ENCODE measurements around the gene HS3ST1.

DNA sequence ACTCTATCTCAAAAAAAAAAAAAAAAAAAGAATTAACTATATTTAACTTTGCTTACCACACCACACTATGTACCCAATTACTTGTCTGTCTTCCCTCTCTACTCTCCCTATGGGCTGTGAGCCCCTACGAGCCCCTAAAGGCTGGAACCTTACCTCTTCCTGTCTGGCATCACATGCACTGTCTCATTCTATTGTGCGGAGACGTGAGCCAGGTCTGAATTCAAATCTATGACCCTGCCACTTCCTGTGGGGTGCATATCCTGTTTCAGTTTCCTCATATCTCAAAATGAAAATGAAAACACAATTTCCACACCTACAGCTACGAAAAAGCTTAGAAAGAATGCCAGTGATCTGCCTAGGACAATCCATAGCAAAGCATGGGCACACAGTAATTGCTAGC, 42.9 kb upstream of the HS3ST1 start:
- TF ChIP-seq GATA2 (IDR thresholded peaks at IDR 0.05; ENCODE audit: low read depth, low read length) (no peak), GATA3 (IDR thresholded peaks at IDR 0.05; ENCODE audit: low read depth, low read length) (no peak)

All from SH-SY5Y (cell line).